ENCODE data around the gene COL9A3.

DNA sequence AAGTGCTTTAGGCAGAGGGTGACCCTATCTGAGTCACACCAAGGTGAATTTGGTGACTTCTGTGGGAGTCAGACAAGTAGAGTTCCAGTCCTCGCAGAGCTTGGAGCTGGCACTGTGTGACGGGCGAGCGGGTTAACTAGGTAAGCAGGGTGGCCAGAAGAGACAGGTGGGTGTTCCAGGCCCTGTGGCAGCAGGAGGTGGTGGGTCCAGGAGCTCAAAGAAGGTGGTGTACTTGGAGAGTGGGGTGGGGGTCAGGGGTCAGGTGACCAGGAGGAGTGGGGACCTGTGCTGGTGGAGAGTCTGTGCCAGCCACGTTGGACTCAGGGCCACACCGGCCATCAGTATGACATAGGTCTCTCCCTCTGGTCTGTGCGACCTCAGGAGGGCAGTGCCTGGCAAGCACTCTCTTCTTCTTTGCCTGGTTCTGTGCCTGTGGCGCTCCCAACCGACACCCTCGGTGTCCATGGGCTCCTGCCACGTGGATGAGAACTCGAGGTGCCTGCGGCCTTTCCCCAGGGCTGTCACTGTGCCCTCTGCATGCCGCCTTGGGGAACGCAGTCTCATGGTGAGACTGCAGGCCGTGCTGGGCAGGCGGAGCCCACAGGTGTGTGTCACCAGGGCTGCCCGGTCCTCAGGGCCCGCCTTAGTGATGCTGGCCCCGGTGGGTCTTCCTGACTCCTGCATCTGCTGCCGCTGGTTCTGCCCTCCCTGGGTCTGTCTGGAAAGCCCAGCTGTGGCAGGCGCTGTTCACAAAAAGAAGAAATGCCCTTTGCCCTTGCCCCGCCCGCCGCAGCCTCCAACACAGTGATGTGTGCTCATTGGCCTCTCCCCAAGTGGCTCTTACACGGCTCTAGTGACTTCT lies 18.9 kb upstream of the COL9A3 start:
- TF ChIP-seq, protein P1, sequence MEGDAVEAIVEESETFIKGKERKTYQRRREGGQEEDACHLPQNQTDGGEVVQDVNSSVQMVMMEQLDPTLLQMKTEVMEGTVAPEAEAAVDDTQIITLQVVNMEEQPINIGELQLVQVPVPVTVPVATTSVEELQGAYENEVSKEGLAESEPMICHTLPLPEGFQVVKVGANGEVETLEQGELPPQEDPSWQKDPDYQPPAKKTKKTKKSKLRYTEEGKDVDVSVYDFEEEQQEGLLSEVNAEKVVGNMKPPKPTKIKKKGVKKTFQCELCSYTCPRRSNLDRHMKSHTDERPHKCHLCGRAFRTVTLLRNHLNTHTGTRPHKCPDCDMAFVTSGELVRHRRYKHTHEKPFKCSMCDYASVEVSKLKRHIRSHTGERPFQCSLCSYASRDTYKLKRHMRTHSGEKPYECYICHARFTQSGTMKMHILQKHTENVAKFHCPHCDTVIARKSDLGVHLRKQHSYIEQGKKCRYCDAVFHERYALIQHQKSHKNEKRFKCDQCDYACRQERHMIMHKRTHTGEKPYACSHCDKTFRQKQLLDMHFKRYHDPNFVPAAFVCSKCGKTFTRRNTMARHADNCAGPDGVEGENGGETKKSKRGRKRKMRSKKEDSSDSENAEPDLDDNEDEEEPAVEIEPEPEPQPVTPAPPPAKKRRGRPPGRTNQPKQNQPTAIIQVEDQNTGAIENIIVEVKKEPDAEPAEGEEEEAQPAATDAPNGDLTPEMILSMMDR (conservative IDR thresholded peaks at IDR 0.05): no peak
- TF ChIP-seq EZH2 (IDR thresholded peaks at IDR 0.05; ENCODE audit: low read depth): no peak

Data from PC-9 (cell line).